MCF 10A (cell line): ENCODE results near the gene RPS6KA2. TPM values are rescaled to one million over a fixed set of nuclear protein-coding genes. Genes with fewer than 3 reads are reported as not detected.

Experiments used
- BruUV-seq: library from RNA; stranded (reverse); fragments of 400-500 nt; replicated peaks from 2 replicates; lab custom pipeline; 2021; lab: Mats Ljungman, UMichigan
- CTCF ChIA-PET: fragments of 300-600 bp; sonication (Branson Sonifier 250); formaldehyde crosslinking; extraction: SDS; loops from one replicate; lab custom pipeline; 2021; ENCODE audit warnings: antibody characterized with exemption, inconsistent platforms; lab: Yijun Ruan, JAX
- POLR2A ChIA-PET: fragments of 300-600, 350-650 bp; sonication (Branson Sonifier 250); formaldehyde crosslinking; extraction: SDS; loops from one replicate; lab custom pipeline; 2020; ENCODE audit warnings: antibody characterized with exemption, inconsistent platforms; lab: Yijun Ruan, JAX
- DNase-seq: peaks from one replicate; pipeline ENCODE4 v3.0.0-alpha.2; 2018; ENCODE audit not compliant: unreplicated experiment
- H3K27ac Mint-ChIP-seq: one replicate; pipeline ENCODE4 v1.8.0; 2022; ENCODE audit warnings: mild to moderate bottlenecking, low read depth, mixed read lengths; ENCODE audit not compliant: unreplicated experiment
- H3K27me3 Mint-ChIP-seq: one replicate; pipeline ENCODE4 v1.8.0; 2022; ENCODE audit warnings: mixed read lengths; ENCODE audit not compliant: insufficient read depth, unreplicated experiment
- H3K36me3 Mint-ChIP-seq: one replicate; pipeline ENCODE4 v1.8.0; 2022; ENCODE audit warnings: mild to moderate bottlenecking, moderate library complexity, mixed read lengths; ENCODE audit not compliant: insufficient read depth, unreplicated experiment
- H3K4me1 Mint-ChIP-seq: one replicate; pipeline ENCODE4 v1.8.0; 2022; ENCODE audit warnings: mixed read lengths; ENCODE audit not compliant: insufficient read depth, unreplicated experiment
- H3K4me3 Mint-ChIP-seq: one replicate; pipeline ENCODE4 v1.8.0; 2022; ENCODE audit warnings: mild to moderate bottlenecking, moderate library complexity, mixed read lengths; ENCODE audit not compliant: unreplicated experiment
- H3K9me3 Mint-ChIP-seq: one replicate; pipeline ENCODE4 v1.8.0; 2022; ENCODE audit warnings: mixed read lengths; ENCODE audit not compliant: unreplicated experiment
- CTCF ChIP-seq: fragments of 200-600 bp; IDR thresholded peaks from one replicate; pipeline ENCODE4 v1.8.0; 2022; ENCODE audit warnings: antibody characterized with exemption, mild to moderate bottlenecking; ENCODE audit not compliant: unreplicated experiment
- intact Hi-C: fragments of 100-400 bp; cut with micrococcal nuclease; formaldehyde crosslinking; loops from 2 replicates; pipeline ENCODE4 v1.14.1; 2022
- total RNA-seq: library from RNA; stranded (reverse); gene quantifications from 2 replicates; pipeline ENCODE4 v1.2.3, GENCODE V29; 2022

The RPS6KA2 gene
- total RNA-seq, 1 experiment from 2014 or later = 126 TPM

- DNase-seq = no peak
- ChIA-PET CTCF (no interaction called here), POLR2A (no interaction called here)
- H3K4me1 Mint-ChIP-seq = peaks cover 44% of the 10 kb centered on the region
- intact Hi-C loops = no loop called here
- H3K36me3 Mint-ChIP-seq = peaks cover 60% of the 10 kb centered on the region
- no peak overlapping the region for H3K4me3 Mint-ChIP-seq
- no peaks in the 10 kb centered on the region for H3K9me3 Mint-ChIP-seq
- no TSS peak for BruUV-seq
- no peak overlapping the region for H3K27ac Mint-ChIP-seq
- TF ChIP-seq CTCF = no peak
- H3K27me3 Mint-ChIP-seq = no peaks in the 10 kb centered on the region
Measured at GRCh38 chr6:166563200-166563599, 63.9 kb downstream of the RPS6KA2 start.

- intact Hi-C loops = no loop called here
- TF ChIP-seq CTCF = no peak
- no peaks in the 10 kb centered on the region for H3K9me3 Mint-ChIP-seq
- no peaks in the 10 kb centered on the region for H3K27me3 Mint-ChIP-seq
- peaks cover 56% of the 10 kb centered on the region for H3K36me3 Mint-ChIP-seq
- CTCF ChIA-PET = interaction anchor here (0.6 kb wide), 1 partner anchor 71 kb away, joined by 3 read pairs; no protein-coding TSS in a partner anchor
- BruUV-seq = no TSS peak
- no peak for DNase-seq
- peaks cover 49% of the 10 kb centered on the region for H3K4me1 Mint-ChIP-seq
- no peak overlapping the region for H3K27ac Mint-ChIP-seq
- no peak overlapping the region for H3K4me3 Mint-ChIP-seq
- POLR2A ChIA-PET = no interaction called here
Measured at GRCh38 chr6:166562726-166563125, 64.3 kb downstream of the RPS6KA2 start.

- no peak for DNase-seq
- ChIA-PET POLR2A (no interaction called here), CTCF (interaction anchor here (0.6 kb wide), 1 partner anchor 70 kb away, joined by 3 read pairs; no protein-coding TSS in a partner anchor)
- TF ChIP-seq CTCF = no peak
- no peaks in the 10 kb centered on the region for H3K9me3 Mint-ChIP-seq
- H3K4me3 Mint-ChIP-seq = no peak overlapping the region
- H3K27ac Mint-ChIP-seq = no peak overlapping the region
- BruUV-seq = no TSS peak
- peaks cover 50% of the 10 kb centered on the region for H3K4me1 Mint-ChIP-seq
- intact Hi-C loops = no loop called here
- peaks cover 51% of the 10 kb centered on the region for H3K36me3 Mint-ChIP-seq
- H3K27me3 Mint-ChIP-seq = no peaks in the 10 kb centered on the region
Measured at GRCh38 chr6:166561771-166562359, 65.2 kb downstream of the RPS6KA2 start.

DNA sequence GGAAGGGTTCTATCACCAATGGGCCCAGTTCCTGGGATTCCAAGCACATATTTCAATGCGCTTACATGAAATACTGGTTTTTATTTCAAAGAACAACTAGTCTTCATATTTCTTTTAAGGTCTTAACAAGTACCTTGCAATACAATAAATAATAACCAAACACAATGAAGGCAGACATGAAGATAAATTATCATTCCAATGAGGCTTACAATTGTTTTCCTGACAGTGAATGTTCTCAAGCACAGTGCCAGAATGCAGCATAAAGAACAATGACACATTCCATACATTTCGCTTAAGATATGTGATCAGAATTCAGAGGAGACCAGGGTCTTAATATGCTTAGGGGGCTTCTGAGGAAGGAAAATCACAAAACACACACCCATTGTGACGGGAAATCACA is 66.8 kb downstream of the RPS6KA2 start:
- no TSS peak for BruUV-seq
- no peak for TF ChIP-seq CTCF

More for the DNA sequence above, 66.8 kb downstream of the RPS6KA2 start:
- Mint-ChIP-seq H3K36me3 (peaks cover 46% of the 10 kb centered on the region), H3K4me3 (no peak overlapping the region), H3K27me3 (no peaks in the 10 kb centered on the region), H3K27ac (no peak overlapping the region), H3K4me1 (peaks cover 58% of the 10 kb centered on the region), H3K9me3 (no peaks in the 10 kb centered on the region)
- intact Hi-C loops = no loop called here
- ChIA-PET POLR2A (interaction anchor here (8.4 kb wide), 1 partner anchor 62 kb away, joined by 86 read pairs; no protein-coding TSS in a partner anchor), CTCF (no interaction called here)
- DNase-seq = no peak
